ENCODE data around the gene CAMK1G. TPM values are rescaled to one million over a fixed set of nuclear protein-coding genes. Genes with fewer than 3 reads are reported as not detected.
A peak's percentile ranks its signal among the peaks of the same experiment; 100 is the strongest.

Gene CAMK1G
- total RNA-seq, 2 donors from 2014 or later = 0.31 TPM; not detected in 1

DNA sequence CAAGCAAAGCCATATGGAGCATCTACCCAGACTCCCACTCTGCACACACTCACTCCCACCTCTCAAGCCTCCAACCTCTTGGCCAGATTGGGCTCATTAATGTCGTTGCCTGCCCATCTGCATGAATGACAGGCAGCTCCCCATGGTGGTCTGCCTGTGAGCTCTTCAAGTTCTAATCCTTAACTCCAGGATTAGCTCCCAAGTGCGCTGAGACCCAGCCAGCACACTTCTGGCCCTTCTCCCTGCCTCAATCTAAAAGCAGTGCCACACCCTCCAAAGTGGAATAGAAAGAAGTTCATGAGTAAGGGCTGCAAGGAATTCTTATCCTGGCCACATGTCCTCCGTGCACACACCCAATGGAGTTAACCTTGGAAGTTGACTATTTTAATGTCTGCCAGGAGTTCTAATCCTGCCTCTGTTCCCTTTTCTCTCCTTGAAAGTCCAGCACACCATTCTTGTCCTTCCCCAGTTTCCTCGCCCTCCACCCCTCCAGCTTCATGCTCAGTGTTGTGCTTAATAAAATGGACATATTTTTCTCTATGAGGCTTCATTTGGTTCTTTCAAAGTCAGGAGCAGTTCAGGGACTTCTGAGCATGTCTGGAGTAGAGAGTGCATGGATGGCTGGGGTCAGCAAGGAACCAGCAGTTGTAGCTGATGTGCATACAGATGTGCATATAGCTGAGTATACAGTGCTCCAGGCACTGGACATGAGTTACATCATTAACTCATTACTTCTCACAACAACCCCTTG is 30.1 kb downstream of the CAMK1G start:
- intact Hi-C loops (cut with DNase I) = no loop called here
- ATAC-seq = no peak
- no peak for DNase-seq

- DNase-seq (no peak), ATAC-seq (no peak)
- intact Hi-C loops (cut with DNase I) = no loop called here
Measured at GRCh38 chr1:209614151-209614420, 30.6 kb downstream of the CAMK1G start.

DNA sequence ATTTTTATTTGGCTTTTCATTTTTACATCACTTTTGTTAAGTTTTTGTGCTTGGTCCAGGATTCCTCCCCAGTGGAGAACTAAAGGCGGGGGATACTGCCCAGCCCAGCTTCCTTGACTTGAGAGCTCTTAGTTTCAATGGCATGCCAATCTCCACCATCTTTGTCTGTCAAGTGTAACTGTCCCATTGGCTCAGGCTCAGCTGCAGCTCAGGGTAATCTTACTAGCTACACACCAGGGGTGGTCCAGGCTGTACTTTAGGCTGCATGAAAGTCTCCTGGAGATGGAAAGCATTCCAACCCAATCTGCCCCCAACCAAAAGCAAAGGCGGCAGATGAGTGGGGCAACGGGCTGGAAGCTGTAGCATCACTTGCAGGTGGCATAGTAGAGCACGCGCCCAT is 31.4 kb downstream of the CAMK1G start:
- intact Hi-C loops (cut with DNase I) = no loop called here
- no peak for DNase-seq
- ATAC-seq = no peak

DNA sequence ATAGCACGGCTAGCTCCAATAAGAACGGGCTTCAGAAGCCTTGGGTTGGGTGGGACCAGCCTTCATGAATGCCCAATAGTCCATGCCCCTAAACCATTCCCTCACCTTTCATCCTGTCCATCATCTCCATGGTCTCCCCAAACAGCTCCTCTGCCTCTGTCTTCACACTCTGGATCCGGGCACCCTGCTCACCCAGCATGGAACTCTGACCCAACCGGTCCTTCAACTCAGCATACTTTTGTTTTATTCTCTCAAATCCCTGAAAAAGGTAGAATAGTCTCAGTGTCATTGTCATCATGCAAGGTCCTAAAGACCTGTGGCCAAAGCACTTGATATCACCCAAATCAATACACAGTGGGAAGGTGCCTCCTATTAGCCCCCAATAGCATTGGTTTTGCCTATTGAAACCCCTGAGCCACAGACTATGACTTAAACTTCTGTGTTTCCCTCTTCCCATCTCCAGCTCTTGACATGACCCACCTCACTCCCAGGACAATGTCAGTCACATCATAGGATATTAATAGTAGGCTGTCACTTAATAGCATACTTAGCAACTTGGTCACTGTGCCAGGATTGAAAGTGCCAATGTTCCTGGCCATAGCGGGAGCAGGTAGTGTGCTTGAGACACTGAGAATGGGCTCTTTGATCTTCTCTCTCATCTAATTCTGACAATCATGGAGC is 33.0 kb downstream of the CAMK1G start:
- DNase-seq (no peak), ATAC-seq (peak; percentile 60 to 75)

DNA sequence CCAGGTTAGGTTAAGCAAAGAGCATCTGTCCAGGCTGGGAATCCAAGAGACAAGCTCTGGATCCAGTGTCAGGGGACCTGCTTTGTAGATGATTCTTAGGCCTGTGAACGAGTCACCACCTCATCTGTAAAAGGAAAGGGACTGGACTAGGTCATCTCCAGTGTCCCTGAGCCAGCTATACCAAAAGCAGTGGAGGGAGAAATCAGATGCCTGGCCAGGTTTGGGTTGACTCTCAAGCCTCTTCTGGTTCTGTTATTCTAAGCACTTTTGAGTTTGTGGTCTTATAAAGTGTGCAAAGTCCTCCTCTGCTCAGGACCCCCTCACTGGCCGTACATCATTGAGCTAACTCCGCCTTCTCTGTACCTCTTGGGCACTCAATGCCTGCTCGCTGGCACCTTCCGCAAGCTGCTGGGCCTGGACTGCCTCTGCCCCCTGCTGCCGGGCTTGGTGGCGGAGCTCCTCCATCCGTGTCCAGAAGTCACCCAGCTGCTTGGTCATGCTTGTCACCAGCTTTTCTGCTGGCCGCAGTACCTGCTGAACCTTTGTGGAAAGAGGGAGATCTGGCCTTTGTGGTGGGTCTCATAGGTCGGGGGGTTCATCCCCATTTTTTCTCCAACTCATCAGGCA is 33.6 kb downstream of the CAMK1G start:
- no peak for DNase-seq
- intact Hi-C loops (cut with DNase I) = no loop called here
- ATAC-seq = peak; percentile 13 to 27

More for the DNA sequence above, 33.0 kb downstream of the CAMK1G start:
- intact Hi-C loops (cut with DNase I) = no loop called here

DNA sequence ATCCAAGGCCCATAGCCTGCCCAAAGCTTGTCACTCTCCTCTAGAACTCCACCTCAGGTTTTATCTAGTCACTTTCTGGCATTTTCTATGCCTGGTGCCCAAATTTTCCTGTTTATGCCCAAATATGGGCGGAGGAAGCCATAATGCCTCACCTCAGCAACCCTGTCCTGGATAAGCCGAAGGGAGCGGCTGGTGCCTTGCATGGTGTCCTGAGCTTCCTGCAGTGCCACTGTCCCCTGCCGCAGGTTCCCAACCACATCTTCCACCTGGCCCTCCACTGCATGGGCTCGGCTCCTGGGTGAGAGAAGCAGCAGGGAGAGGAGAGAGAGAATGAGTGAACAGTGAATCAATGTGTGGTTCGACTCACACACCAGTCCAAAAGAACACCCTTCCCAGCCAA is 34.2 kb downstream of the CAMK1G start:
- intact Hi-C loops (cut with DNase I) = no loop called here
- no peak for ATAC-seq
- DNase-seq = no peak

GRCh38 chr1:209618291-209618690 is 34.8 kb downstream of the CAMK1G start:
- DNase-seq (no peak), ATAC-seq (peak in 1 of 2 donors; percentile 3)
- intact Hi-C loops (cut with DNase I) = no loop called here

DNA sequence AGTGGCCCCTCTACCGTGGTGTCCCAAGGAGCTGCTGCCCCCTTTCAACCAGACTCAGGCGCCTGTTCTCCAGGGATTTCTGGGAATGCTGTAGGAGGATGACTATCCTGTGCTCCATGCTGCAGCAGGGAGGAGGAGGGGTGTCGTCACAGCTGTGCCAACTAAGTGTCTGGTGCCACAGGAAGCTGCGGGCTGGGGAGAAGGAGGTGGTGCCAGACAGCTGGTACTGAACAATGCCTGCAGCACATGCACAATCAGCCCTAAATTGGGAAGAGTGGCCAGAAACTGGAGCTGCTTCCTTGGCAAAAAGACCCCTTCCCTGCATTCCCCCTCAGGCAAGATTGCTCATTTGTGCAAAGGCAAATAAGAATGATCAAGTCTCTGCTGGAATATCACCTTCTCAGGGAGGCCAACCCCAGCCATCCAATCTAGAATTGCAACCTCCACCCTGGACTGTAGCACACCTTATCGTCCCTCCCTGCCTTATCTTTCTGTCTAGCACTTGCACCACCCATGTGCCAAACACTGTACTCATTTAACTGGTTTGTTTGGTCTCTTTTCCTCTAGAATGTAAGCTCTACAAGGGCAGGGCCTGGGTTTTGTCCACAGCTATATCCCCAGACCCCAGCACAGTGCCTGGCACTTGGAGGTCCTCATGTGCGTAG is 35.4 kb downstream of the CAMK1G start:
- ATAC-seq (peak; percentile 76 to 82), DNase-seq (peak; percentile 55)
- intact Hi-C loops (cut with DNase I) = no loop called here

GRCh38 chr1:209619696-209620486 is 36.4 kb downstream of the CAMK1G start:
- intact Hi-C loops (cut with DNase I) = loop anchor here (10.0 kb wide), 3 partner anchors 45 to 125 kb away; no protein-coding TSS in a partner anchor

GRCh38 chr1:209620487-209620884 is 37.0 kb downstream of the CAMK1G start:
- no peak for DNase-seq
- intact Hi-C loops (cut with DNase I) = loop anchor here (10.0 kb wide), 3 partner anchors 46 to 124 kb away; no protein-coding TSS in a partner anchor
- no peak for ATAC-seq

More at GRCh38 chr1:209619696-209620486, 36.4 kb downstream of the CAMK1G start:
- ATAC-seq (no peak), DNase-seq (no peak)

GRCh38 chr1:209621286-209621685 is 37.8 kb downstream of the CAMK1G start:
- no peak for ATAC-seq
- intact Hi-C loops (cut with DNase I) = loop anchor here (10.0 kb wide), 3 partner anchors 46 to 124 kb away; no protein-coding TSS in a partner anchor
- DNase-seq = no peak

DNA sequence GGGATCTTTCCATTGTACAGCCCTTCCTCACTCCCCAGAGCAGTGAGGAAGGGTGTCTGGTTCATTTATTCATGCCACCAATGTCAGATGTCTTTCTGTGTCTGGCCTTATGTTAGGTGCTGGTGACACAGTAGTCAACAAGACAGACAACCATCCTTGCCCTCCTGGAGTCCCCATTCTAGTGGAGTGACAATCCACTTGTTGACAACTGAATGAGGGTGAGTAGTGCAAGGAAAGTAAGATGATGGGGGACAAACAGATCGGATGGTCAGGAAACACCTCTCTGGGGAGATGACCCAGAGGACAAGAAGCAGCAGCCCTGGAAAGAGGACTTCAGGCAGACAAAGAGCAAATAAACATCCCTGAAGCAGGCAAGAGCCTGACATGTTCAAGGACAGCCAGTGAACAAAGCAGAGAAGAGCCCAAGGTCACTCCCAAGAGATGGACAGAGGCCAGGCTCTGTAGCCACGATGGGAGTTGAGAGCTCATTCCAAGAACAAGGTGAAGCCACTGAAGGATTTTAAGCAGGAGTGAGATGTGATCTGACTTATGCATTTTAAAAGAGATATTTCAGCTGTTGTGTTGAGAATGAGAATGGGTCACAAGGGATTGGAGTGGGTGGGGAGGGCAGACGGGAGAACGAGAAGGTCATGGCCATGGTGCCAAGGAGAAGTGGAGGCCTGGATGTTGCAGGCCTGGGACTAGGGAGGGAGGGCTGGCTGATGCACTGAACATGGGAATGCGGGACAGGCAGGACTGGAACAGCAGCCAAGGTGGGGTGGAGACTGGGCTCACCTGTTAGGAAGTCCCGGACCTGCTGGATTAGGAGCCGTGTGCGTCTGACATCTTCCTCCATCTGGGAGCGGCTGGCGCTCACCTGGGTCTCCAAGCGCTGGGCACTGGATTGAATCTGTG is 38.5 kb downstream of the CAMK1G start:
- intact Hi-C loops (cut with DNase I) = loop anchor here (10.0 kb wide), 3 partner anchors 47 to 123 kb away; no protein-coding TSS in a partner anchor
- no peak for DNase-seq
- ATAC-seq = no peak

DNA sequence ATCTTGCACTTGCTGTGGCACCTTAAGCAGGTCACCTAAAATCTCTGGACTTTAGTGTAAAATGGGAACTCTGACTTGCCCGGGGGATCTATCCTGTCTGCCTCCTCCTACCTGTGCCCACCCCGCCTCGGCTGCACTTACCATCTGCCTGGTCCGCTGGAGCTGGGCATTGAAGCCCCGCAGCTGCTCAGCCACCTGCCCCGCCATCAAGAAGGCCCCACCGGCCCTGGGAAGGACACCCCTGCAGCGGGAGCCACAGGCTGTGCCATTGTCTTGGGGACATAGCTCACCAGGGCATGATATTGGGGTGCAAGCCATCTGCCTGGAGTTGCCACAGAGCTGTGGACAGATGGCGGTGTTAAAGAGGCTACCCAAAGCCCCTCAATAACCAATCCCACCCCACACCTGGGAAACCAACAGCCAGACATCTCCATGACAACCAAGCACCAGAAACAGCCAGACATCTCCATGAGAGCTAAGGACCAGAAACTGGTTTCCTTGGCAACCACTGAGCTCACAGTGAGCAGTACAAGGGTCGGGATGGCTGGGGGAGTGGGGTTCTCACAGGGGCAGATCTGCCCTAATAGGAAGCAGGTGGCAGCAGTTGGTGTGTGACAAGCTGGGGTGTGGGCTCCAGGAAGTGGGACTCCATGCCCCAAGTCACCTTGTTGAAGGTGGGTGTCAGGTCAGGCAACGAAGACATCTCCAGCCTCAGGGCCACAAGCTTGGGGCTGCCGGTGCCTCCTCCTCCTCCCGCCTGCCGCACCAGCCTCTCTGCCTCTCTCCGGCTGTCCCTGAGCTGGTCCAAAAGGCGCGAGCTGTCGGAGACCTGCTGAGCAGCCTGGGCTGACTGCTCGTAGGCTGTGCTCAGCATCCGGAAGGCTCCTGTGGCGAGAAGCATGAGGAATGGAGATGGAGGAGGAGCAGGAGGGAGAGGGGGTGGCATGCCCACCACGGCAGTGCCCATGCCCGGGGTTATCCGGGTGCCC is 39.6 kb downstream of the CAMK1G start:
- intact Hi-C loops (cut with DNase I) = loop anchor here (10.0 kb wide), 3 partner anchors 48 to 122 kb away; no protein-coding TSS in a partner anchor
- no peak for DNase-seq
- no peak for ATAC-seq

- peak; percentile 39 to 72 for ATAC-seq
- intact Hi-C loops (cut with DNase I) = loop anchor here (5.0 to 10.0 kb wide), 5 partner anchors 38 to 120 kb away; no protein-coding TSS in a partner anchor
Measured at GRCh38 chr1:209624558-209625549, 41.3 kb downstream of the CAMK1G start.

GRCh38 chr1:209625791-209626285 is 42.3 kb downstream of the CAMK1G start:
- DNase-seq = no peak
- intact Hi-C loops (cut with DNase I) = loop anchor here (5.0 to 10.0 kb wide), 5 partner anchors 39 to 119 kb away; no protein-coding TSS in a partner anchor
- ATAC-seq = peak; percentile 15 to 39

More at GRCh38 chr1:209624558-209625549, 41.3 kb downstream of the CAMK1G start:
- peak; percentile 49 for DNase-seq

Data from left cardiac atrium (tissue), 4 donors.